HG02852 (cell line): ENCODE results near the gene SLC2A8.

Experiments
- ATAC-seq: cut with Tn5 transposase; IDR thresholded peaks from one replicate; pipeline ENCODE4 v1.9.1; 2021; ENCODE audit warnings: mild to moderate bottlenecking, moderate library complexity; ENCODE audit not compliant: unreplicated experiment

SLC2A8 gene

GRCh38 chr9:127396808-127397645, at the start of gene SLC2A8:
SLC2A8 (plus strand) TSS chr9:127397169; CDS start chr9:127397231, 62 bp downstream.
- peak; percentile 97 for ATAC-seq

- ATAC-seq, result no peak
Measured at GRCh38 chr9:127347831-127348776, 48.9 kb upstream of the SLC2A8 start.

GRCh38 chr9:127349483-127350113, 47.4 kb upstream of the SLC2A8 start:
- ATAC-seq, result no peak

- no peak for ATAC-seq
Measured at GRCh38 chr9:127351182-127352166, 45.5 kb upstream of the SLC2A8 start.

- ATAC-seq, result no peak
Measured at GRCh38 chr9:127353882-127354281, 43.1 kb upstream of the SLC2A8 start.

GRCh38 chr9:127356906-127357305, 40.1 kb upstream of the SLC2A8 start:
- no peak for ATAC-seq

- ATAC-seq, result no peak
Measured at GRCh38 chr9:127358023-127358535, 38.9 kb upstream of the SLC2A8 start.

GRCh38 chr9:127358770-127359169, 38.2 kb upstream of the SLC2A8 start:
- no peak for ATAC-seq

GRCh38 chr9:127360250-127360649, 36.7 kb upstream of the SLC2A8 start:
- ATAC-seq, result no peak

GRCh38 chr9:127360829-127361228, 36.1 kb upstream of the SLC2A8 start:
- no peak for ATAC-seq

- ATAC-seq, result no peak
Measured at GRCh38 chr9:127361561-127361960, 35.4 kb upstream of the SLC2A8 start.

GRCh38 chr9:127362829-127363228, 34.1 kb upstream of the SLC2A8 start:
- ATAC-seq, result no peak

GRCh38 chr9:127365461-127365860, 31.5 kb upstream of the SLC2A8 start:
- ATAC-seq, result no peak

- no peak for ATAC-seq
Measured at GRCh38 chr9:127366594-127366993, 30.4 kb upstream of the SLC2A8 start.

- no peak for ATAC-seq
Measured at GRCh38 chr9:127368852-127369402, 28.0 kb upstream of the SLC2A8 start.

- ATAC-seq, result no peak
Measured at GRCh38 chr9:127369428-127369827, 27.5 kb upstream of the SLC2A8 start.

- no peak for ATAC-seq
Measured at GRCh38 chr9:127370147-127370579, 26.8 kb upstream of the SLC2A8 start.

GRCh38 chr9:127370672-127371648, 26.0 kb upstream of the SLC2A8 start:
- no peak for ATAC-seq
